Tibial artery (tissue), 4 donors: ENCODE results near the gene ETHE1.

Experiments
- DNase-seq, 2 donors: peaks; one replicate each; pipeline ENCODE4 v3.0.0-alpha.2; 2019
- H3K27ac ChIP-seq, 2 donors: fragments of 200-600 bp; sonication (generic) in 1 of 2; 1 replicate in 1 of 2; 2 replicates in 1 of 2; pipeline ENCODE4 v1.5.1; 2018 to 2019; ENCODE audit warnings: mild to moderate bottlenecking in 1 of 2
- H3K27me3 ChIP-seq, 2 donors: fragments of 200-600 bp; sonication (generic) in 1 of 2; one replicate each; pipeline versions ENCODE4 v1.5.1 to v1.6.0; 2016 to 2019
- H3K36me3 ChIP-seq, 3 donors: fragments of 200-600 bp; sonication (generic) in 2 of 3; one replicate each; pipeline ENCODE4 v1.5.1; 2016 to 2019; ENCODE audit warnings: mild to moderate bottlenecking in 2 of 3
- H3K4me1 ChIP-seq, 4 donors: fragments of 200-600 bp; sonication (generic) in 2 of 4; 1 replicate in 3 of 4; 2 replicates in 1 of 4; pipeline ENCODE4 v1.5.1; 2016 to 2019
- H3K4me3 ChIP-seq, 2 donors: fragments of 200-600 bp; sonication (generic) in 1 of 2; 1 replicate in 1 of 2; 2 replicates in 1 of 2; pipeline ENCODE4 v1.5.1; 2018 to 2019; ENCODE audit warnings: mild to moderate bottlenecking in 2 of 2
- H3K9me3 ChIP-seq, 3 donors: fragments of 200-600 bp; sonication (generic) in 1 of 3; one replicate each; pipeline ENCODE4 v1.5.1; 2016 to 2019
- intact Hi-C: fragments of 100-400 bp; cut with DNase I; formaldehyde crosslinking; loops from one replicate; pipeline ENCODE4 v1.15.0; 2023; ENCODE audit warnings: low total_unique reads
- TF ChIP-seq, protein P1 (sequence below), 2 experiments: fragments of 200-600 bp in 1 of 2; fragments of 450-650 bp in 1 of 2; IDR thresholded peaks; one replicate each; pipeline ENCODE4 v1.5.1; 2017 to 2019; ENCODE audit warnings: antibody characterized with exemption in 2 of 2, mild to moderate bottlenecking in 1 of 2, moderate library complexity in 1 of 2

ETHE1 gene

GRCh38 chr19:43554317-43554895 is 27.4 kb upstream of the ETHE1 start:
- TF ChIP-seq, protein P1, sequence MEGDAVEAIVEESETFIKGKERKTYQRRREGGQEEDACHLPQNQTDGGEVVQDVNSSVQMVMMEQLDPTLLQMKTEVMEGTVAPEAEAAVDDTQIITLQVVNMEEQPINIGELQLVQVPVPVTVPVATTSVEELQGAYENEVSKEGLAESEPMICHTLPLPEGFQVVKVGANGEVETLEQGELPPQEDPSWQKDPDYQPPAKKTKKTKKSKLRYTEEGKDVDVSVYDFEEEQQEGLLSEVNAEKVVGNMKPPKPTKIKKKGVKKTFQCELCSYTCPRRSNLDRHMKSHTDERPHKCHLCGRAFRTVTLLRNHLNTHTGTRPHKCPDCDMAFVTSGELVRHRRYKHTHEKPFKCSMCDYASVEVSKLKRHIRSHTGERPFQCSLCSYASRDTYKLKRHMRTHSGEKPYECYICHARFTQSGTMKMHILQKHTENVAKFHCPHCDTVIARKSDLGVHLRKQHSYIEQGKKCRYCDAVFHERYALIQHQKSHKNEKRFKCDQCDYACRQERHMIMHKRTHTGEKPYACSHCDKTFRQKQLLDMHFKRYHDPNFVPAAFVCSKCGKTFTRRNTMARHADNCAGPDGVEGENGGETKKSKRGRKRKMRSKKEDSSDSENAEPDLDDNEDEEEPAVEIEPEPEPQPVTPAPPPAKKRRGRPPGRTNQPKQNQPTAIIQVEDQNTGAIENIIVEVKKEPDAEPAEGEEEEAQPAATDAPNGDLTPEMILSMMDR (IDR thresholded peaks at IDR 0.05), result no peak
- intact Hi-C loops, result no loop called here

GRCh38 chr19:43553656-43554055 is 26.7 kb upstream of the ETHE1 start:
- intact Hi-C loops, result no loop called here
- TF ChIP-seq, protein P1 (IDR thresholded peaks at IDR 0.05), result no peak
- Histone ChIP-seq H3K27me3 (no peaks in the 10 kb centered on the region), H3K36me3 (peaks cover 30 to 79% (median 71%) of the 10 kb centered on the region in 3 donors), H3K9me3 (no peaks in the 10 kb centered on the region), H3K27ac (no peak overlapping the region), H3K4me1 (no peaks in the 10 kb centered on the region), H3K4me3 (no peak overlapping the region)
- DNase-seq, result no peak

More at GRCh38 chr19:43554317-43554895, 27.4 kb upstream of the ETHE1 start:
- Histone ChIP-seq H3K27me3 (no peaks in the 10 kb centered on the region), H3K4me3 (no peak overlapping the region), H3K9me3 (no peaks in the 10 kb centered on the region), H3K4me1 (no peaks in the 10 kb centered on the region), H3K36me3 (peaks cover 34 to 86% (median 74%) of the 10 kb centered on the region in 3 donors), H3K27ac (no peak overlapping the region)
- no peak for DNase-seq

DNA sequence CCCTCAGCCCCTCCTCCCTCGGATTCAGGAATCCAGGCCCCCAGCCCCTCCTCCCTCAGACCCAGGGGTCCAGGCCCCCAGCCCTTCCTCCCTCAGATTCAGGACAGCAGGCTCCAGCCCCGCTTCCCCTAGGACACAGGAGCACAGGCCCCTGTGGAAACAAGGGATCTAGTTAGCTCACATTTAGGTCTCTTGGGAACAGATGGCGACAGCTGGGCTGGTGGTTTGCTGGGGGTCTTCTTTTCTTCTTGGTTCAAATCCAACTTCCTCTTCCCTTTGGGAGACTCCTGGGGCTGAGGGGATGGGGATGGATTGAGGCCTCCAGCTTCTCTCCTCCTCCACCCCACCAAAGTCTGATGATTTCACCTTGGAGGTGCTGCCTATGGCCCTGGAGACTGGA is 25.6 kb upstream of the ETHE1 start:
- H3K9me3 ChIP-seq, result no peaks in the 10 kb centered on the region
- no peak overlapping the region for H3K27ac ChIP-seq
- peaks cover 20 to 71% (median 64%) of the 10 kb centered on the region in 3 donors for H3K36me3 ChIP-seq
- no peak for DNase-seq
- H3K4me1 ChIP-seq, result no peaks in the 10 kb centered on the region
- H3K27me3 ChIP-seq, result no peaks in the 10 kb centered on the region
- H3K4me3 ChIP-seq, result no peak overlapping the region
- TF ChIP-seq, protein P1 (IDR thresholded peaks at IDR 0.05), result no peak
- intact Hi-C loops, result no loop called here

- Histone ChIP-seq H3K36me3 (peaks cover 22 to 71% (median 64%) of the 10 kb centered on the region in 3 donors), H3K4me1 (no peaks in the 10 kb centered on the region), H3K4me3 (no peak overlapping the region), H3K27me3 (no peaks in the 10 kb centered on the region), H3K9me3 (no peaks in the 10 kb centered on the region), H3K27ac (no peak overlapping the region)
- intact Hi-C loops, result no loop called here
- DNase-seq, result no peak
- TF ChIP-seq, protein P1 (IDR thresholded peaks at IDR 0.05), result no peak
These were observed 25.1 kb upstream of the ETHE1 start for GRCh38 chr19:43552198-43552450.

GRCh38 chr19:43551399-43552197 is 24.6 kb upstream of the ETHE1 start:
- H3K4me3 ChIP-seq, result no peak overlapping the region
- H3K4me1 ChIP-seq, result no peaks in the 10 kb centered on the region
- intact Hi-C loops, result no loop called here
- DNase-seq, result no peak
- H3K27me3 ChIP-seq, result no peaks in the 10 kb centered on the region
- no peaks in the 10 kb centered on the region for H3K9me3 ChIP-seq
- TF ChIP-seq, protein P1 (IDR thresholded peaks at IDR 0.05), result no peak
- peaks cover 25 to 68% (median 61%) of the 10 kb centered on the region in 3 donors for H3K36me3 ChIP-seq
- H3K27ac ChIP-seq, result no peak overlapping the region
